Adrenal gland (tissue), 12 donors: ENCODE results near the gene EXOC3L1. TPM values are rescaled to one million over a fixed set of nuclear protein-coding genes. Genes with fewer than 3 reads are reported as not detected.

Source experiments
- DNase-seq, 7 donors: peaks; one replicate each; pipeline ENCODE4 v3.0.0-alpha.2; 2019 to 2020
- H3K27ac ChIP-seq, 5 donors: fragments of 200-600 bp; sonication (generic) in 4 of 5; 1 replicate in 3 of 5; 2 replicates in 2 of 5; pipeline versions ENCODE4 v1.5.1 to v1.8.0; 2016 to 2020; ENCODE audit warnings: mild to moderate bottlenecking in 1 of 5
- H3K27me3 ChIP-seq: fragments of 200-600 bp; 2 replicates; pipeline ENCODE4 v1.8.0; 2021
- H3K36me3 ChIP-seq, 2 donors: fragments of 200-600 bp; replicated peaks in 1 of 2; 1 replicate in 1 of 2; 2 replicates in 1 of 2; pipeline versions ENCODE4 v1.5.1 to v1.8.0; 2018 to 2022
- H3K4me1 ChIP-seq, 2 donors: fragments of 200-600 bp; replicated peaks in 1 of 2; 1 replicate in 1 of 2; 2 replicates in 1 of 2; pipeline versions ENCODE4 v1.5.1 to v1.8.0; 2018 to 2021
- H3K4me3 ChIP-seq, 4 donors: fragments of 200-600 bp; sonication (generic) in 3 of 4; one replicate each; pipeline ENCODE4 v1.5.1; 2016 to 2018
- H3K9me3 ChIP-seq, 3 donors: fragments of 200-600 bp; sonication (generic) in 1 of 3; replicated peaks in 1 of 3; 1 replicate in 2 of 3; 2 replicates in 1 of 3; pipeline versions ENCODE4 v1.5.1 to v1.8.0; 2016 to 2021
- POLR2A ChIP-seq, 2 donors: fragments of 450-650 bp; IDR thresholded peaks; one replicate each; pipeline ENCODE4 v1.6.1; 2017; ENCODE audit warnings: antibody characterized with exemption in 2 of 2, mild to moderate bottlenecking in 2 of 2, moderate library complexity in 1 of 2
- WGBS, 4 donors: extraction: QIAGEN DNeasy Blood & Tissue Kit in 2 of 4; methylation state at CpG; one replicate each; pipeline versions ENCODE4 v1.1.5 to v1.1.7; 2013 to 2017; 5-methylcytosine and 5-hydroxymethylcytosine counted together
- intact Hi-C, 2 donors: fragments of 100-400 bp; cut with DNase I; formaldehyde crosslinking; loops; one replicate each; pipeline versions ENCODE4 v1.14.1 to v1.15.0; 2022 to 2023
- polyA plus RNA-seq, 3 donors: library from polyadenylated mRNA; stranded (reverse); fragments of 200-250 nt in 2 of 3; fragments of 350-450 nt in 1 of 3; fragmentation: Illumina TruSeq in 1 of 3; extraction: RNeasy Lipid Tissue Mini Kit (QIAGEN cat#74804) in 1 of 3; gene quantifications; one replicate each; pipeline ENCODE4 v1.2.3, GENCODE V29; 2013 to 2014
- total RNA-seq, 9 donors: library from RNA; depleted of rRNA in 4 of 9; stranded (reverse); fragments of >200 nt in 4 of 9; fragments of 120-200 nt in 1 of 9; fragmentation: NEBNext Ultra II Directional in 1 of 9; extraction: Animal tissue kit (Norgen Biotek cat#: 25700) in 1 of 9; gene quantifications; one replicate each; pipeline versions ENCODE4 v1.1.0 to v1.2.4, GENCODE V29; 2013 to 2023
- TF ChIP-seq, protein P1 (sequence below), 6 experiments: fragments of 450-650 bp in 4 of 6; fragments of 200-600 bp in 2 of 6; sonication (generic) in 1 of 6; IDR thresholded peaks; 1 replicate in 5 of 6; 2 replicates in 1 of 6; pipeline versions ENCODE4 v1.5.1 to v1.8.0; 2016 to 2021; ENCODE audit warnings: antibody characterized with exemption in 6 of 6, mild to moderate bottlenecking in 2 of 6, moderate library complexity in 1 of 6
- donor health status: healthy with polysubstance abuse.
- donor health status: Bipolar disorder and iron deficiency.
- donor health status: DM: yes; HTN: yes; CAD: no.
- donor health status: DM: no; HTN: no; CAD: no.
- donor health status: DM: no; HTN: no; CAD: no.
- donor health status: DM: yes; HTN: yes; CAD: no.

The EXOC3L1 gene
- total and polyA plus RNA-seq, 12 donors: 0.71 to 27.2 (median 11.8) TPM

DNA sequence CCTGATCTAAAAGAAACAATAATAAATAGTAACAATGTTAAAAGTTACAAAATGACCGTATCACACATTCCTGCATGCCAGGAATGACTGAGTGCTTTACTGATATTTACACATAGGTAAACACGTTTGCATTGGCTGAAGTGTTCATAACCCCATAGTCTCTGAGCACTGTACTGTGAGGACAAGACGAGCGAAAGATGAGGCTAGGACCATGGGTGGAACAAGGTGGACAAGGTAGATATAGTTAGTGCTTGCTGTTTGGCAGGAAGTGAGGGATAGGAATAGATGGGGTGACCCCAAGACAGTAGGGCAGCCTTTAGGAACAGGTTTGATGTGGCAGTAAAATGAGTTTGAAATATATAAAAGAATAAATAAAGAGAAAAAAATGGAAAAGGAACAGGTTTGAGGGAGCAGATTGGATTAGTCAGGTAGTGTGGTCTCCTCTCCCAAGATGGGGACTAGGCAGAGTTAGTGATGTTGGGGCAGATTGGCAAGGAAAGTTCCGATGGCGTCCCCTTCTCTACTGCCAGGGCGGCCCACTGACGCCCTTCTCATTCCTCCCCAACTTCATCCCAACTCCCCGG is 1.6 kb upstream of the EXOC3L1 start:
- H3K4me3 ChIP-seq: peak overlapping the region in 1 of 4 donors; percentile 98
- no peaks in the 10 kb centered on the region for H3K27me3 ChIP-seq
- WGBS, 4 donors: 21 to 24% (median 22%) methylated on average over 8 to 9 of the region's 9 CpGs
- TF ChIP-seq, protein P1, sequence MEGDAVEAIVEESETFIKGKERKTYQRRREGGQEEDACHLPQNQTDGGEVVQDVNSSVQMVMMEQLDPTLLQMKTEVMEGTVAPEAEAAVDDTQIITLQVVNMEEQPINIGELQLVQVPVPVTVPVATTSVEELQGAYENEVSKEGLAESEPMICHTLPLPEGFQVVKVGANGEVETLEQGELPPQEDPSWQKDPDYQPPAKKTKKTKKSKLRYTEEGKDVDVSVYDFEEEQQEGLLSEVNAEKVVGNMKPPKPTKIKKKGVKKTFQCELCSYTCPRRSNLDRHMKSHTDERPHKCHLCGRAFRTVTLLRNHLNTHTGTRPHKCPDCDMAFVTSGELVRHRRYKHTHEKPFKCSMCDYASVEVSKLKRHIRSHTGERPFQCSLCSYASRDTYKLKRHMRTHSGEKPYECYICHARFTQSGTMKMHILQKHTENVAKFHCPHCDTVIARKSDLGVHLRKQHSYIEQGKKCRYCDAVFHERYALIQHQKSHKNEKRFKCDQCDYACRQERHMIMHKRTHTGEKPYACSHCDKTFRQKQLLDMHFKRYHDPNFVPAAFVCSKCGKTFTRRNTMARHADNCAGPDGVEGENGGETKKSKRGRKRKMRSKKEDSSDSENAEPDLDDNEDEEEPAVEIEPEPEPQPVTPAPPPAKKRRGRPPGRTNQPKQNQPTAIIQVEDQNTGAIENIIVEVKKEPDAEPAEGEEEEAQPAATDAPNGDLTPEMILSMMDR (IDR thresholded peaks at IDR 0.05): no peak
- no peak for TF ChIP-seq POLR2A (IDR thresholded peaks at IDR 0.05)
- no peak for DNase-seq
- intact Hi-C loops: no loop called here
- peak overlapping the region in 1 of 5 donors; percentile 75 for H3K27ac ChIP-seq
- no peaks in the 10 kb centered on the region for H3K9me3 ChIP-seq
- peaks cover 0 to 31% of the 10 kb centered on the region in 2 donors for H3K36me3 ChIP-seq
- H3K4me1 ChIP-seq: peaks cover 11 to 29% of the 10 kb centered on the region in 2 donors

DNA sequence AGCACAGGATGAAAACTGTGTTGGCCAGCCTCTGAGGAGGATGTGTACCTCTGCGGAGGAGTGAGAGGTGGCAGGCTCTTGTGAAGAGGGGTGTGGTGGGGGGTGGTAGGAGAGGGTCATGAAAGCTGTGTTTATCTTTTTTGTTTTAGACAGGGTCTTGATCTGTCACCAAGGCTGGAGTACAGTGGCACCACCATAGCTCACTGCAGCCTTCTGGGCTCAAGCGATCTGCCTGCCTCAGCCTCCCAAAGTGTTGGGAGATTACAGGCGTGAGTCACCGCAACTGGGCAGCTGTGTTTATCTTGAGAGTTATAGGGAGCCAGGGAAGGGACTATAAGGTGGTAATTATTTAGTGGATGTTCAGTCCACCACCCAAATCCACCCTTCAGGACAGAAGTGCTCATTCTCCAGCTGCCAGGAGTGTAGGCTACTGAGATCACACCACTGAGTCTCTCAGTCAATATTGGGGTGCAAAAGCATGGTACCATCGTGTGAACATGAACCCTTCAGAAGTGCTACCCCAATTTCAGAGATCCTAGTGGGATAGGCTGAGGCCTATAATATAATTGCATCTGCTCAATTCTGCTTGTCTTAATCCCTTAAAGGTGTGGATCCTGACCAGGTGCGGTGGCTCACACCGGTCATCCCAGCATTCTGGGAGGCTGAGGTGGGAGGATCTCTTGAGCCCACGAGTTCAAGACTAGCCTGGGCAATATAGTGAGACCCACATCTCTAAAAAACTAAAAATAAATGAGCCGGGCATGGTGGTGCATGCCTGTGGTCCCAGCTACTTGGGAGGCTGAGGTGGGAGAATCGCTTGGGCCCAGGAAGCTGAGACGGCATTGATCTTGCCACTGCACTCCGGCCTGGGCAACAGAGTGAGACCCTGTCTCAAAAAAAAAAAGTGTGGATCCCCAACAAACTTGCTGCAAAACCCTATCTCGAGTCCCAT is 788 bp upstream of the EXOC3L1 start:
- intact Hi-C loops: no loop called here
- peaks cover 0 to 24% of the 10 kb centered on the region in 2 donors for H3K36me3 ChIP-seq
- H3K27ac ChIP-seq: peak overlapping the region in 1 of 5 donors; percentile 57
- H3K4me3 ChIP-seq: peak overlapping the region in 1 of 4 donors; percentile 19
- H3K27me3 ChIP-seq: no peaks in the 10 kb centered on the region
- H3K9me3 ChIP-seq: no peaks in the 10 kb centered on the region
- WGBS, 4 donors: 65 to 73% (median 72%) methylated on average over 12 to 13 of the region's 13 CpGs
- TF ChIP-seq, protein P1 (IDR thresholded peaks at IDR 0.05): no peak
- no peak for TF ChIP-seq POLR2A (IDR thresholded peaks at IDR 0.05)
- peaks cover 11 to 30% of the 10 kb centered on the region in 2 donors for H3K4me1 ChIP-seq
- no peak for DNase-seq

DNA sequence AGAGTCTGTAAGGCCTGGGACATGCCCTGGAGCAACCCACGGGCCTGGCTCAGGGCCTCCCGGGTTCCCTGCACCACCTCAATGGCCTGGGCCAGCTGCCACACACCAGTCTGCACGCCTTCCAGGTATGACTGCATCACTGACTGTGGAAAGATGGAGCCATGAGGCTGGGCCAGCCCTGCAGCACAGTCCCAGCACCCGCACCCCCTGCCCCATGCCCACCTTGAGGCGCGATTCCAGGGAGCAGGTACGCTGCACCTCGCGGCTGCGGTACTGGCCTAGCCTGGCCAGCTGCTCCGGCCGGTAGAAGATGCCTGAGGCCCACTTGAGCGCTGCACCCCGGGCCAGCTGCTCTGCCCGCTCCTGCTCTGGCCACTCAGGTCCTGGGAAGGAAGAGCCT is 1.1 kb downstream of the EXOC3L1 start:
- no peak for TF ChIP-seq POLR2A (IDR thresholded peaks at IDR 0.05)
- TF ChIP-seq, protein P1 (IDR thresholded peaks at IDR 0.05): no peak
- peaks cover 0 to 4% of the 10 kb centered on the region in 2 donors for H3K36me3 ChIP-seq
- H3K27me3 ChIP-seq: no peaks in the 10 kb centered on the region
- no peaks in the 10 kb centered on the region for H3K9me3 ChIP-seq
- DNase-seq: no peak
- WGBS, 4 donors: 60 to 96% (median 92%) methylated on average over 1 to 15 of the region's 15 CpGs
- intact Hi-C loops: no loop called here
- no peak overlapping the region for H3K4me3 ChIP-seq
- no peak overlapping the region for H3K27ac ChIP-seq
- H3K4me1 ChIP-seq: peaks cover 25 to 44% of the 10 kb centered on the region in 2 donors

DNA sequence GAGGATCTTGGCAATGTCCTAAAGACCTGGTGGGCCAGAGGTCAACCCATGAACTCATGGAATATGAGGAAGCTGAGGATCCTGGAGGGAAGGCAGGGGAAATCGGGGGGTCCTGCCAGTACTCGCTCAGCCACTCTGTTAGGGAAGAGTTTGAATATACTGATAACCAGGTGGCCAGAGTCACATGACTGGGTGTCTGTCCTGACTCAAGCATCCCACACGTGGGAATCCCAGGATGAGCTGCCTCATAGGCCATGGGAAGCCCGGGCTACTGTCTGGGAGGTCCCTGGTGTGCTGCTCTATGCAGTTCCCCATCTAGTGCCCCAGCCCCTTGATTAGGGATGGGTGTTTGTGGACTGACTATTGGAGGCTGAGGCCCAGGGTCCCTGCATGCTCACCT is 1.6 kb downstream of the EXOC3L1 start:
- intact Hi-C loops: no loop called here
- no peak overlapping the region for H3K4me3 ChIP-seq
- 71 to 84% (median 80%) methylated on average over 4 of the region's 4 CpGs for WGBS, 4 donors
- H3K9me3 ChIP-seq: no peaks in the 10 kb centered on the region
- no peak overlapping the region for H3K27ac ChIP-seq
- no peak for DNase-seq
- TF ChIP-seq POLR2A (IDR thresholded peaks at IDR 0.05): no peak
- TF ChIP-seq, protein P1 (IDR thresholded peaks at IDR 0.05): no peak
- H3K36me3 ChIP-seq: no peaks in the 10 kb centered on the region
- no peaks in the 10 kb centered on the region for H3K27me3 ChIP-seq
- H3K4me1 ChIP-seq: peaks cover 23 to 40% of the 10 kb centered on the region in 2 donors
